SU-DHL-6 (cell line): ENCODE data around the gene KIF20A.
"Not testable (repeated sequence)": the region's sequence is repeated elsewhere in the genome, so short reads cannot be mapped to it uniquely, and the experiment has no call there.

ENCODE experiments used
- H2AFZ ChIP-seq: fragments of 200-600 bp; sonication (generic); 2 replicates; pipeline ENCODE4 v1.6.1; 2014; ENCODE audit warnings: low read depth, mild to moderate bottlenecking, moderate library complexity, mixed read lengths, antibody characterized with exemption, low read length; ENCODE audit not compliant: severe bottlenecking
- H3F3A ChIP-seq: fragments of 200-600 bp; shearing (Covaris generic); 2 replicates; pipeline ENCODE4 v1.6.0; 2016; ENCODE audit warnings: antibody characterized with exemption, mild to moderate bottlenecking; ENCODE audit not compliant: insufficient read depth
- H3K27ac ChIP-seq: fragments of 200-600 bp; sonication (generic); 2 replicates; pipeline ENCODE4 v1.5.1; 2016; ENCODE audit warnings: low read depth, mild to moderate bottlenecking, low read length, moderate library complexity, mixed read lengths
- H3K27me3 ChIP-seq: fragments of 200-600 bp; sonication (generic), shearing (Covaris generic); 2 replicates; pipeline ENCODE4 v1.6.0; 2014; ENCODE audit warnings: mild to moderate bottlenecking, low read length
- H3K36me3 ChIP-seq: fragments of 200-600 bp; sonication (generic); 2 replicates; pipeline ENCODE4 v1.6.1; 2014; ENCODE audit warnings: mild to moderate bottlenecking, low read length, mixed read lengths
- H3K4me2 ChIP-seq: fragments of 300-600, 200-600 bp; shearing (Covaris generic), sonication (generic); 2 replicates; pipeline ENCODE4 v1.6.0; 2014; ENCODE audit warnings: low read length, low read depth, mild to moderate bottlenecking; ENCODE audit not compliant: poor library complexity, severe bottlenecking
- H3K4me3 ChIP-seq: fragments of 200-600 bp; sonication (generic); 2 replicates; pipeline ENCODE4 v1.5.1; 2014; ENCODE audit warnings: antibody characterized with exemption, low read length, mild to moderate bottlenecking, mixed read lengths; ENCODE audit not compliant: insufficient read depth, poor library complexity, severe bottlenecking
- H3K79me2 ChIP-seq: fragments of 200-600 bp; sonication (generic); 2 replicates; pipeline ENCODE4 v1.6.1; 2014; ENCODE audit warnings: mild to moderate bottlenecking, low read length, moderate library complexity; ENCODE audit not compliant: insufficient read depth
- H3K9ac ChIP-seq: fragments of 200-600 bp; sonication (generic); 2 replicates; pipeline ENCODE4 v1.7.0; 2014; ENCODE audit warnings: mild to moderate bottlenecking, low read length
- H3K9me2 ChIP-seq: fragments of 200-600 bp; sonication (generic); replicated peaks from 2 replicates; pipeline ENCODE4 v1.6.1; 2014; ENCODE audit warnings: low read length; ENCODE audit not compliant: insufficient read depth
- H3K9me3 ChIP-seq: fragments of 200-600 bp; sonication (generic); 2 replicates; pipeline ENCODE4 v1.6.1; 2014; ENCODE audit warnings: low read length, mixed read lengths; ENCODE audit not compliant: insufficient read depth
- H4K20me1 ChIP-seq: fragments of 200-600 bp; sonication (generic); 2 replicates; pipeline ENCODE4 v1.6.1; 2014; ENCODE audit warnings: low read depth, mild to moderate bottlenecking, antibody characterized with exemption, low read length, moderate library complexity, mixed read lengths
- EZH2phosphoT487 ChIP-seq: fragments of 200-600 bp; sonication (generic), shearing (Covaris generic); conservative IDR thresholded peaks from 2 replicates; pipeline ENCODE4 v1.6.1; 2018; ENCODE audit warnings: mild to moderate bottlenecking, antibody characterized with exemption, low read length, moderate library complexity, mixed read lengths
- TF ChIP-seq, protein P1 (sequence below): fragments of 200-600 bp; sonication (generic); IDR thresholded peaks from one replicate; pipeline ENCODE4 v1.5.1; 2017; ENCODE audit warnings: antibody characterized with exemption, mild to moderate bottlenecking, low read length, moderate library complexity; ENCODE audit not compliant: insufficient read depth, poor library complexity, severe bottlenecking

Gene KIF20A

GRCh38 chr5:138188626-138189025 lies 9.7 kb downstream of the KIF20A start:
- TF ChIP-seq EZH2phosphoT487: no peak
- TF ChIP-seq, protein P1, sequence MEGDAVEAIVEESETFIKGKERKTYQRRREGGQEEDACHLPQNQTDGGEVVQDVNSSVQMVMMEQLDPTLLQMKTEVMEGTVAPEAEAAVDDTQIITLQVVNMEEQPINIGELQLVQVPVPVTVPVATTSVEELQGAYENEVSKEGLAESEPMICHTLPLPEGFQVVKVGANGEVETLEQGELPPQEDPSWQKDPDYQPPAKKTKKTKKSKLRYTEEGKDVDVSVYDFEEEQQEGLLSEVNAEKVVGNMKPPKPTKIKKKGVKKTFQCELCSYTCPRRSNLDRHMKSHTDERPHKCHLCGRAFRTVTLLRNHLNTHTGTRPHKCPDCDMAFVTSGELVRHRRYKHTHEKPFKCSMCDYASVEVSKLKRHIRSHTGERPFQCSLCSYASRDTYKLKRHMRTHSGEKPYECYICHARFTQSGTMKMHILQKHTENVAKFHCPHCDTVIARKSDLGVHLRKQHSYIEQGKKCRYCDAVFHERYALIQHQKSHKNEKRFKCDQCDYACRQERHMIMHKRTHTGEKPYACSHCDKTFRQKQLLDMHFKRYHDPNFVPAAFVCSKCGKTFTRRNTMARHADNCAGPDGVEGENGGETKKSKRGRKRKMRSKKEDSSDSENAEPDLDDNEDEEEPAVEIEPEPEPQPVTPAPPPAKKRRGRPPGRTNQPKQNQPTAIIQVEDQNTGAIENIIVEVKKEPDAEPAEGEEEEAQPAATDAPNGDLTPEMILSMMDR: no peak
- H3K36me3 ChIP-seq: peaks cover 41% of the 10 kb centered on the region
- no peaks in the 10 kb centered on the region for H3K27me3 ChIP-seq
- H3K9me2 ChIP-seq: no peaks in the 10 kb centered on the region
- no peak overlapping the region for H3K4me2 ChIP-seq
- H3K9ac ChIP-seq: no peak overlapping the region
- H2AFZ ChIP-seq: no peak overlapping the region
- H3K27ac ChIP-seq: no peak overlapping the region
- H3F3A ChIP-seq: peaks cover 22% of the 10 kb centered on the region
- no peak overlapping the region for H3K4me3 ChIP-seq
- no peaks in the 10 kb centered on the region for H3K9me3 ChIP-seq
- H4K20me1 ChIP-seq: no peaks in the 10 kb centered on the region
- no peaks in the 10 kb centered on the region for H3K79me2 ChIP-seq

DNA sequence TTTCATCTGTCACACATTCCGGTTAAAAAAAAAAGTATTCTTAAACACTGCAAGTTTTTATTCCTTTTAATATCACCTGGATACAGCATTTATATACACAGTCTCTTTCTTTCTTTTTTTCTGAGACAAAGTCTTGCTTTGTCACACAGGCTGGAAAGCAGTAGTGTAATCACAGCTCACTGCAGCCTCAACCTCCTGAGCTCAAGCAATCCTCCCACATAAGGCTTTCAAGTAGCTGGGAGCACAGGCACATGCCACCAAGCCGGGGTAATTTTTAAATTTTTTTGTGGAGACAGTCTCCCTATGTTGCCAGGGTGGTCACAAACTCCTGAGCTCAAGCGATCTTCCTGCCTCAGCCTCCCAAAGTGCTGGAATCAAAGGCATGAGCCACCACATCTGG lies 13.9 kb downstream of the KIF20A start:
- TF ChIP-seq EZH2phosphoT487: no peak
- TF ChIP-seq, protein P1: no peak
- Histone ChIP-seq H3K36me3 (peaks cover 23% of the 10 kb centered on the region), H3K9me2 (no peaks in the 10 kb centered on the region), H3K9me3 (no peaks in the 10 kb centered on the region), H4K20me1 (no peaks in the 10 kb centered on the region), H3K27ac (no peak overlapping the region), H3K4me2 (no peak overlapping the region), H2AFZ (no peak overlapping the region), H3F3A (peaks cover 9% of the 10 kb centered on the region), H3K79me2 (no peaks in the 10 kb centered on the region), H3K27me3 (no peaks in the 10 kb centered on the region), H3K9ac (no peak overlapping the region), H3K4me3 (no peak overlapping the region)

- not testable (repeated sequence) for H3F3A ChIP-seq, H3K27ac ChIP-seq, H3K79me2 ChIP-seq, H3K9me3 ChIP-seq, H3K9ac ChIP-seq, H2AFZ ChIP-seq, H4K20me1 ChIP-seq, H3K27me3 ChIP-seq, H3K4me2 ChIP-seq, H3K9me2 ChIP-seq, H3K4me3 ChIP-seq
- H3K36me3 ChIP-seq: peaks cover 16% of the 10 kb centered on the region; the same call in 1 of the 2 replicates
Measured at GRCh38 chr5:138193859-138194258, 14.9 kb downstream of the KIF20A start.

GRCh38 chr5:138210985-138211384 lies 32.1 kb downstream of the KIF20A start:
- no peak for TF ChIP-seq EZH2phosphoT487
- TF ChIP-seq, protein P1: no peak
- Histone ChIP-seq H3K4me2 (peak overlapping the region; percentile 100), H3K9me3 (no peaks in the 10 kb centered on the region), H4K20me1 (no peaks in the 10 kb centered on the region), H3K36me3 (peaks cover 13% of the 10 kb centered on the region; the same call in 1 of the 2 replicates), H3K79me2 (peaks cover 61% of the 10 kb centered on the region), H3K4me3 (no peak overlapping the region), H2AFZ (no peak overlapping the region), H3K27me3 (no peaks in the 10 kb centered on the region), H3K9ac (no peak overlapping the region), H3K9me2 (no peaks in the 10 kb centered on the region), H3F3A (no peaks in the 10 kb centered on the region), H3K27ac (no peak overlapping the region)
